Hematopoietic multipotent progenitor cell treated with erythropoietin and hydrocortisone succinate and interleukin-3 and kit ligand, for 17 days (in vitro differentiated cells): ENCODE data around the gene CD74.
"Not testable (repeated sequence)": the region's sequence is repeated elsewhere in the genome, so short reads cannot be mapped to it uniquely, and the experiment has no call there.

Experiments
- DNase-seq: peaks from one replicate; pipeline ENCODE4 v3.0.0-alpha.2; 2015; ENCODE audit warnings: low spot score

The CD74 gene

GRCh38 chr5:150412319-150413175 is at the start of gene CD74:
CD74 (minus strand) TSS chr5:150412910; CDS start chr5:150412749, 161 bp downstream.
- DNase-seq, result no peak

DNA sequence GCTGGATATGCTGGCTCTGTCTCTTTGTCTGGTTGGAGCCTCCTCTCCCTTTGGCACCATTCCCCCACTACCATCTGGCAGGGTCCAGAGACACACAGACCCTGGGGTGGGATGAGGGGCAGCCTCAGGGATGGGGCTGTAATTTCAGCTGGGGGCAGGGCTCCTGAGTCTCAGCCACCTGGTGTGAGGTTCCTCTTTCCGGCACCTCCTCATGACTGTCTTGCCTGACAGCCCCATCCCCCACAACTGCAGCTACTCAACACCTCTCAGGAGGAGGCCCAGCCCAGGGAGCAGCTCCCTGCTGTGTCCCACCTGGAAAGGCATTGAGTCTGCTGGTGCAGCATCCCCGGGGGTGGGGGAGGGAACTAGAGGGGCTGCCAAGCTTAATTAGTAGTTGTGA is 48.5 kb upstream of the CD74 start:
- no peak for DNase-seq

DNA sequence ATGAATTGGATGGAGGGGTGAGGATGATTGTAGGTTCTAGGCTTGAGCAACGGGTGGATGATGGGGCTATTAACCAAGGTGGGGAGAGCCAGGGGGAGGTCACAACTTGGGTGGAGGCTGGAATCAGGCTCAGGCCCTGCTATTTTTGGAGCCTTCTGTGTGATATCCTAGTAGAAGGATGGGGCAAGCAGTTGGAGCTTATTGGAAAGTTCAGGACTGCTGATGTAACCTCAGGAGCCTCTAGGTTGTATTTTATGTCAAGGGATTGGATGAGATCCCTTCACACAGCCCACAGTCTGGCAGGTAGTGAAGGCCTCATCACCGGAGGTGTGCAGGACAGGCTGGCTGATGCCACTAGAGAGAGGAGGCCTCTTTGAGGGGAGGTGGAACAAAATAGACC is 48.1 kb upstream of the CD74 start:
- DNase-seq, result no peak

GRCh38 chr5:150458802-150459557 is 46.3 kb upstream of the CD74 start:
- peak; percentile 88 for DNase-seq

- no peak for DNase-seq
Measured at GRCh38 chr5:150457562-150458240, 45.0 kb upstream of the CD74 start.

GRCh38 chr5:150457121-150457520 is 44.4 kb upstream of the CD74 start:
- no peak for DNase-seq

DNA sequence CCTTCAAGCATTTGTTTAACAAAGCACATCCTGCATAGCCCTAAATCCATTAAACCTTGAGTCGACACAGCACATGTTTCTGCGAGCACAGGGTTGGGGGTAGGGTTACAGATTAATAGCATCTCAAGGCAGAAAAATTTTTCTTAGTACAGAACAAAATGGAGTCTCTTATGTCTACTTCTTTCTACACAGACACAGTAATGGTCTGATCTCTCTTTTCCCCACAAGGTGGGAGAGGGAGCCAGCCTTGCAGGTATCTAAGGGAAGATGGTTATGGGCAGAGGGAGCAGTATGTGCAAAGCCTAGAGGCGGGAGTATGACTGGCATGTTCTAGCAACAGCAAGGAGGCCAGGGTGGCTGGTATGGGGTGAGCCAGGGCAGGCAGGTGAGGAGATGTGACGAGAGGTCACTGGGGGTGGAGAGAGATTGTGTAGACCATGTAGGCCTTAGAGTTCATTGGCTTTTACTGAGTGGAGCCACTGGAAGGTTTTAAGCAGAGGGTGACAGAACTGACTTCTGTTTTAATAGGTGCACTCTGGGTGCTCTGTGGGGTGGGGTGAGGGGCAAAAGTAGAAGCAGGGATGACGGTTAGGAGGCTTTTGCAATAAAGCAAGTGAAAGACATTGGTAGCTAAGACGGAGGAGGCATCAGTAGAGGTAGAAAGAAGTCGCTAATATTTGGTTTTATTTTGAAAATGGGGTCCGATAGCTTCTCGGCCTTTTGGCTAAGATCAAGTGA is 42.0 kb upstream of the CD74 start:
- DNase-seq, result no peak

GRCh38 chr5:150454027-150454426 is 41.3 kb upstream of the CD74 start:
- DNase-seq, result not testable (repeated sequence)

- no peak for DNase-seq
Measured at GRCh38 chr5:150452914-150453313, 40.2 kb upstream of the CD74 start.

DNA sequence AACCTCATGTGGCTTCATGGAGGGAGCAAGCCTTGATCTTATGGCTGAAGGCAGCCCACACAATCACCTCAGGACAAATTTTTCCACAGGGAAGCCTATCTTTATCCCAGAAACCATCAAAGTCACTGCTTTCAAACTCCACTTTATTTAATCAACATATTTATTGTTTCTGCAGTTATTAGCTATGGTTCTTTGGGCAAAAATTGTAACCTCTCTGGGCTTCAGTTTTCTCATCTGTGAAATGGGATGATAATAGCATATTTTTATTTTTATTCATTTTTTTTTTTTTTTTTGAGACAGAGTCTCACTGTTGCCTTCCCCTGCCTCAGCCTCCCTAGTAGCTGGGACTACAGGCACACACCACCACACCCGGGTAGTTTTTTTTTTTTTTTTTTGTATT is 38.9 kb upstream of the CD74 start:
- DNase-seq, result no peak

DNA sequence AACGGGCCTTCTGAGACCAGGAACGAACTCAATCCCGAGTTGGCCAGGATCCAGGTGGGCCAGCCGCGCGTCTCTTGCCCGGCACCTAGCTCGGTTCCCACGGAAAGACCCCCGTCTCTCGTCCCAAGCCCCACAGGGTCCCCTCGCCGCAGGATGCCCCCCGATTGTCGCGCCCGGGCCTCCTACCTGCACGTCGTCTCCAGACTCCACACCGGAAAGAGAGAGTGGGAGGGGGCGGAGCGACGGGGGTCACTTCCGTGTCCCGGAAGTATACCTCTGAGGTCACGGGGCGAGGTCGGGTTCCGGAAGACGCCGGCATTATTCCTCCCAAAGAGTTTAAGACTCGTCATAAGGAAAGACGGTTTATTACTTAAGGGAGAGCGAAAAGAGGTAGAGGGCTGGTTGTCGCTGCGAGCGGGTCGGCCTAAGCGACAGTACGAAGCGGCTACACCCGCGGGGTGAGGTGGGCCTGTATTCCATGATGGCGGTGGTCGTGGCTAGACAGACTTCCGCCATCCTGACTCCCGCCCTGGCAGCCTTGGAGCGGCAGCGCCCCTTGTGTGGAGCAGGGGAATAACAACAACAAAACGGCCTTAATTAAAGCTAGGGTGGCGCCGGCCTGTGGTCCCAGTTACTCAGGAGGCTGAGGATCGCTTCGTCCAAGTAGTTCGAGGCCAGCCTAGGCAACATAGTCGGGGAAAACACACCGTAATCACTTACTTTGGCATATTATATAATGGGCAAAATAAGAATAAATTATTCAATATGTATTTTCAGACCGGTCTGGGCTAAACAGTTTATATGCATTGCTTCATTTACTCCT is 37.0 kb upstream of the CD74 start, which contains the start of gene RPS14:
RPS14 (minus strand) TSS at position 223 of the 823 bp plus-strand sequence. CDS start 2,006 bp downstream, outside the sequence.
- peak; percentile 96 for DNase-seq

DNA sequence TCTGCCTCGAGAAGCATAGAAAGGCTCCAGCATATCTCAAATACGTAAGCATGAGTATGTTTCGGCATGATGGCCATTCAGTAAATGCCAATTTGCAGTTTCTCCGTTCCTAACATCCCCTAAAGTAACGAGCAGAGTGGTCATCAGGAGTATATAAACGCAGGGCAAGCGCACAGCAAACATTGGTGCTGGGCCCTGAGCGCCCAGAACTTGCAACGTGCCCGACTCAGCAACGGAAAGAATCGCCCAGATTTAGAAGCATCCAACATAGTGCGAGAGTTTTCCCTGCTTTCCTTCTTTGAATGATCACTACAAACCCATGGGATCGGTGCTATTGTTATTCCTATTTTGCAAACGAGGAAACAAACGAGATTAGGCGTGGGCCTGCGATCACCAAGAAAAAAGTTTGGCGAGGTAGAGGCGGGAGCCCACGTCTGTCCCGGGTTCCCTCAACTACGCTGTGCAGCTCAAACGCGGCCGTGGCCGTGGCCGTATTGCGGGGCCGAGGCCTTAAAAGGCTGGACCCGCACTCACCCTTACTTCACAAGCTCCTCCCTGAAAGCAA is 36.3 kb upstream of the CD74 start:
- DNase-seq, result no peak

GRCh38 chr5:150448334-150448733 is 35.6 kb upstream of the CD74 start:
- DNase-seq, result no peak

GRCh38 chr5:150447188-150447587 is 34.5 kb upstream of the CD74 start:
- DNase-seq, result no peak

GRCh38 chr5:150446583-150446982 is 33.9 kb upstream of the CD74 start:
- no peak for DNase-seq

GRCh38 chr5:150446088-150446487 is 33.4 kb upstream of the CD74 start:
- DNase-seq, result no peak

GRCh38 chr5:150444770-150445169 is 32.1 kb upstream of the CD74 start:
- DNase-seq, result no peak

GRCh38 chr5:150443242-150444075 is 30.7 kb upstream of the CD74 start:
- DNase-seq, result no peak

DNA sequence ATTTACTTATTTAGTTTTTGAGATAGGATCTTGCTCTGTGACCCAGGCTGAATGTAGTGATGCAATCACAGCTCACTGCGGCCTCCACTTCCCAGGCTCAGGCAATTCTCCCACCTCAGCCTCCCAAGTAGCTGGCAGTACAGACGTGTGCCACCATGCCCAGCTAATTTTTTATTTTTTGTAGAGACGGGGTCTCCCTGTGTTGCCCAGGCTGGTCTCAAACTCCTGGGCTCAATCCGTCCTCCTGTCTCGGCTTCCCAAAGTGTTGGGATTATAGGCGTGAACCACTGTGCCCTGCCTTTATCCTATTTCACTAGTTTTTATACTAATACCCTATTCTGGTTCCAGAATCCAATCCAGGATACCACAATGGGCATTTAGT is 30.0 kb upstream of the CD74 start:
- no peak for DNase-seq
